HEK293T (cell line): ENCODE measurements around the gene PLPP2.

Source experiments
- CTCF ChIA-PET: fragments of 350-600 bp; formaldehyde crosslinking; extraction: SDS; loops from one replicate; lab custom pipeline; 2021; ENCODE audit warnings: antibody characterized with exemption, inconsistent platforms; lab: Yijun Ruan, JAX
- POLR2A ChIA-PET: fragments of 350-600 bp; formaldehyde crosslinking; extraction: SDS; loops from one replicate; lab custom pipeline; 2020; ENCODE audit warnings: antibody characterized with exemption, inconsistent platforms; lab: Yijun Ruan, JAX
- DNase-seq: peaks from one replicate; pipeline ENCODE4 v3.0.0; 2012; ENCODE audit warnings: mixed read lengths; ENCODE audit errors: extremely low spot score
- ARNT ChIP-seq: fragments of 450-650 bp; IDR thresholded peaks from 2 replicates; pipeline ENCODE4 v1.6.1; 2017; ENCODE audit warnings: mild to moderate bottlenecking
- BHLHE40 ChIP-seq: fragments of 450-650 bp; IDR thresholded peaks from 2 replicates; pipeline ENCODE4 v1.6.1; 2016; ENCODE audit warnings: mild to moderate bottlenecking, moderate library complexity, borderline replicate concordance
- CTBP1 ChIP-seq: fragments of 450-650 bp; IDR thresholded peaks from 2 replicates; pipeline ENCODE4 v1.6.1; 2016; ENCODE audit warnings: borderline replicate concordance
- ELF4 ChIP-seq: fragments of 450-650 bp; IDR thresholded peaks from 2 replicates; pipeline ENCODE4 v1.6.1; 2017; ENCODE audit warnings: antibody characterized with exemption
- FOXA1 ChIP-seq: fragments of 450-650 bp; IDR thresholded peaks from 2 replicates; pipeline ENCODE4 v1.6.1; 2016; ENCODE audit warnings: mild to moderate bottlenecking
- FOXK2 ChIP-seq: fragments of 450-650 bp; IDR thresholded peaks from 2 replicates; pipeline ENCODE4 v1.6.1; 2016; ENCODE audit warnings: mild to moderate bottlenecking
- FOXM1 ChIP-seq: fragments of 450-650 bp; IDR thresholded peaks from 2 replicates; pipeline ENCODE4 v1.6.1; 2017; ENCODE audit warnings: mild to moderate bottlenecking, borderline replicate concordance
- HDGF ChIP-seq: fragments of 450-650 bp; IDR thresholded peaks from 2 replicates; pipeline ENCODE4 v1.6.1; 2017; ENCODE audit warnings: antibody characterized with exemption, borderline replicate concordance
- L3MBTL2 ChIP-seq: fragments of 450-650 bp; conservative IDR thresholded peaks from 2 replicates; pipeline ENCODE4 v1.6.1; 2016; ENCODE audit warnings: mild to moderate bottlenecking
- LEF1 ChIP-seq: fragments of 450-650 bp; IDR thresholded peaks from 2 replicates; pipeline ENCODE4 v1.6.1; 2017; ENCODE audit warnings: mild to moderate bottlenecking, borderline replicate concordance
- NFRKB ChIP-seq: fragments of 450-650 bp; IDR thresholded peaks from 2 replicates; pipeline ENCODE4 v1.6.1; 2016; ENCODE audit warnings: mild to moderate bottlenecking, moderate library complexity
- PKNOX1 ChIP-seq: fragments of 450-650 bp; IDR thresholded peaks from 2 replicates; pipeline ENCODE4 v1.6.1; 2016
- SP1 ChIP-seq: fragments of 450-650 bp; IDR thresholded peaks from 2 replicates; pipeline ENCODE4 v1.6.1; 2017
- SUZ12 ChIP-seq: fragments of 450-650 bp; IDR thresholded peaks from 2 replicates; pipeline ENCODE4 v1.6.1; 2016; ENCODE audit warnings: mild to moderate bottlenecking
- TARDBP ChIP-seq: fragments of 450-650 bp; IDR thresholded peaks from 2 replicates; pipeline ENCODE4 v1.6.1; 2016
- ZNF384 ChIP-seq: fragments of 450-650 bp; IDR thresholded peaks from 2 replicates; pipeline ENCODE4 v1.6.1; 2016

PLPP2 gene

GRCh38 chr19:291561-292280 lies 518 bp upstream of the PLPP2 start:
- CTCF ChIA-PET, result no interaction called here
- POLR2A ChIA-PET, result no interaction called here
- no peak for TF ChIP-seq FOXM1
- TF ChIP-seq ARNT, result no peak
- TF ChIP-seq SP1, result no peak
- no peak for TF ChIP-seq ELF4
- no peak for TF ChIP-seq SUZ12
- no peak for TF ChIP-seq L3MBTL2
- peak; percentile 30 for DNase-seq

GRCh38 chr19:290372-291005 lies 714 bp downstream of the PLPP2 start:
- no peak for DNase-seq
- ChIA-PET CTCF (no interaction called here), POLR2A (no interaction called here)
- no peak for TF ChIP-seq NFRKB
- TF ChIP-seq SUZ12, result no peak
- TF ChIP-seq ZNF384, result no peak
- TF ChIP-seq CTBP1, result no peak
- TF ChIP-seq FOXM1, result no peak
- TF ChIP-seq HDGF, result no peak
- no peak for TF ChIP-seq ELF4
- TF ChIP-seq ARNT, result no peak
- no peak for TF ChIP-seq BHLHE40

- DNase-seq, result no peak
- POLR2A ChIA-PET, result no interaction called here
Observed at GRCh38 chr19:289651-290371, 1.4 kb downstream of the PLPP2 start.

GRCh38 chr19:288911-289310 lies 2.3 kb downstream of the PLPP2 start:
- TF ChIP-seq HDGF, result no peak
- ChIA-PET CTCF (no interaction called here), POLR2A (no interaction called here)
- DNase-seq, result no peak

More at GRCh38 chr19:289651-290371, 1.4 kb downstream of the PLPP2 start:
- TF ChIP-seq L3MBTL2, result no peak
- CTCF ChIA-PET, result no interaction called here

- CTCF ChIA-PET, result no interaction called here
- DNase-seq, result no peak
- no peak for TF ChIP-seq TARDBP
- TF ChIP-seq BHLHE40, result no peak
- no peak for TF ChIP-seq PKNOX1
- TF ChIP-seq SUZ12, result no peak
- no peak for TF ChIP-seq ELF4
- TF ChIP-seq FOXA1, result no peak
- TF ChIP-seq SP1, result no peak
- no peak for TF ChIP-seq L3MBTL2
- no peak for TF ChIP-seq FOXK2
- no peak for TF ChIP-seq ZNF384
- TF ChIP-seq NFRKB, result no peak
- TF ChIP-seq ARNT, result no peak
- no peak for TF ChIP-seq CTBP1
- no peak for TF ChIP-seq LEF1
- TF ChIP-seq HDGF, result no peak
- TF ChIP-seq FOXM1, result no peak
Observed at GRCh38 chr19:287381-287871, 3.8 kb downstream of the PLPP2 start.

GRCh38 chr19:283395-283794 lies 7.8 kb downstream of the PLPP2 start:
- no peak for TF ChIP-seq FOXK2
- ChIA-PET POLR2A (no interaction called here), CTCF (no interaction called here)
- no peak for DNase-seq

More at GRCh38 chr19:287381-287871, 3.8 kb downstream of the PLPP2 start:
- POLR2A ChIA-PET, result no interaction called here

- TF ChIP-seq PKNOX1 (no peak), FOXM1 (no peak), CTBP1 (no peak), ARNT (no peak), FOXA1 (no peak), SUZ12 (no peak), ZNF384 (no peak), LEF1 (no peak), HDGF (no peak), TARDBP (no peak), NFRKB (no peak), ELF4 (no peak), L3MBTL2 (no peak), SP1 (no peak)
- DNase-seq, result no peak
- ChIA-PET POLR2A (no interaction called here), CTCF (no interaction called here)
Observed at GRCh38 chr19:282501-282900, 8.7 kb downstream of the PLPP2 start.
